ENCODE results near the gene PARP16. TPM values are rescaled to one million over a fixed set of nuclear protein-coding genes. Genes with fewer than 3 reads are reported as not detected.

Gene PARP16, protein sequence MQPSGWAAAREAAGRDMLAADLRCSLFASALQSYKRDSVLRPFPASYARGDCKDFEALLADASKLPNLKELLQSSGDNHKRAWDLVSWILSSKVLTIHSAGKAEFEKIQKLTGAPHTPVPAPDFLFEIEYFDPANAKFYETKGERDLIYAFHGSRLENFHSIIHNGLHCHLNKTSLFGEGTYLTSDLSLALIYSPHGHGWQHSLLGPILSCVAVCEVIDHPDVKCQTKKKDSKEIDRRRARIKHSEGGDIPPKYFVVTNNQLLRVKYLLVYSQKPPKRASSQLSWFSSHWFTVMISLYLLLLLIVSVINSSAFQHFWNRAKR
- 5.5 TPM for polyA plus RNA-seq (2013, experiment 1 of 2; ENCODE audit: insufficient read length)
- 5.7 TPM for polyA plus RNA-seq (2013, experiment 2 of 2; ENCODE audit: insufficient read length)

DNA sequence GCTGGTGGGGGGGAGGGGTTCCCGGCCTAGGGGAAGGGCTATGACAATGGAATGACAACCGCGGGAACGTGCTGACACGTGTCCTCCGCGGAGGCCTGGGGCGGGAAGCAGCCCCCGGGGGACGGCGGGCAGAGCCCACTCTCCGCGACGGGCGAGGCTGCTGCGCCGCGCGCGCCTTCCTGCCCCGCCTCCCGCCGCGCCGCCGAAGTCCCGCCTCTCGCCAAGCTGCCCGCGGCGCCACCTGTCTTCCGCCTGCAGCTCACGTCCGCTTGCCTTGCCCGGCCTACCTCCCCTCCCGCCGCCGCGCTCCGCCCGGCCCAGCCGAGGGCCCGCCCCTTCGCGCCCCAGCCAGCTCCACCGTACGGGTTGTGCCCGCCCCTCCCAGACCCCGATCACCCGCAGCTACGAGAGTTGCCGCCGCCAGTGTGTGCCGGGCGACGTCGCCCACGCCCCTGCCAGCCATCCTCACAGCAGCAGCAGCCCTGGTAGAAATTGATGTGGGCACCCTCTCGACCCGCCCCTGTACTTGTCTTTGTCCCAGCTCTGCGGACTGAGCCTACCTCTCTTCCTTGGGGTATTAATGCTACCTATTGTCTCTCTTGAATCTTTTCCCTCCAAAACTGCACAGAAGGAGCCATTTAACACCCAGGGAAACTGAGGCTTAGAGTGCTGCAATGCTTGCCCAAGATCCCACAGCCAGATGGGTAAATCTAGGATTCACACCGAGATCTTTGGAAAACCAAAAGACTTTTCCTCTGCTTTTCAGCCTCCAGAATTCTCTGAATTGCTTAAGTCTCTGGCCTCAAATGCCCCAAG, at the start of gene PARP16:
TSS of gene PARP16 (minus strand) at position 180 of the 816 bp plus-strand sequence. CDS start 457 bp downstream, outside the sequence.
- DNase-seq, result peak; percentile 85

DNA sequence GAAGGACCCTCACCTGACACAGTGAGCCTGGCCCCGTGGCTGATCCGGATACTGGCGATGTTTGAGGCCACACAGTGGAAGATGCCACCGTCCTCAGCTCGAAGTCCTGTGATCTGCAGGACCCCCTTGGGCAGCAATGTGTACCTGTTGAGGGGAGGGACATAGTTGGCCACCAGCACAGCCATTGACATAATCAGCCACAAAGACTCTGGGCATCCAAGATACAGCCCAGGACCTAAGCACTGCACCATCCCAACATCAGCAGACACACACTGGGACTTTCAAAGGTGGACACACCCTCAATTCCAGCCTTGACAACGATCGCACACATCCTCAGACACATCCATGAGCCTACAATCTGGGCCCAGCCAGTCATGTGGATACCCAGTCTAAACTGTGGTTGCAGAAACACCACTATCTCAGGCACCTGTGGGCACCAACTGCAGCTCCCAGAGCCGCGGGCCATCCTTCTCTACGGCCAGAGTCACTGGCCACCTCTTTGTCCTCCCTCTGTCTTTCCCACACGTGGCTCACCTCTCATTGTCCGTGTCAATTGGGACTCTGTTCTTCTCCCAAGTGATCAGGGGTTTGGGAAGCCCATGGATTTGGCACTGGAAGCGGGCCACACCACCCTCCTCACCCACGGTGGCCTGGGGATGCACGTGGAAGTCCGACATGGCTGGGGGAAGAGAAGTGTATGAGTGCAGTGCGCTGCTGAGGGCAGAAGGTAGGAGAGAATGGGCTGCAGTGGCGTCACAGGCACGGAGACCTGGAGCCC, 48.8 kb upstream of the PARP16 start:
- no peak for DNase-seq

DNA sequence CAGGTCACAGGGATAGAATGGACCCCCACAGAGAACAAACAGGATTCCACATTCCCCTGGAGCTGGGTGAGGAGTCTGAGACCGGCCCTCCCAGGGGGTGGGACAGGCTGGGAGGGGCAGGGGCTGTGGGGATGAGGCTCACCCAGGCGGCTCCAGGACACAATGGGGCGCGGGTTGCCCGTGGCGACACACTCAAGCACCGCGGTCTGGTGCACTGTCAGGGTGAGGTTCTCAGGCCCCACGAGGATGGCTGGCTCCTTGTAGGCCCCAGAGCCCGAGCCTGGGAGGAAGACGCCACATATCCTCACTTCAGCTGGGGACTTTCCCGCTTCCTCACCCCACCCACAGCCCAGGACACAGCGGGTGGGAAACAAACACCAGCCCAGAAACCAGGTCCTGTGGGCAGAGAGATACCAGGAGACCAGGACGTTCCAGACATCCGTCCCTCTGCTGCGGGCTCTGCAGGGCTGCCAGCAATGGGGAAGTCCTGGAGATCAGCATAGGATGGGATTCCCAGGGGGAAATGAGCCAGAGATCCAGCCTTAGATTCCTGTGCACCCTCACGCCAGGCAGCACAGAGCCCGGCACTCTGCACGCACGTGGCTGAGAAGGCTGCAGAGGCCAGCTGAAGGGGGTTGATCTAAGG, 48.0 kb upstream of the PARP16 start:
- peak; percentile 53 for DNase-seq

DNA sequence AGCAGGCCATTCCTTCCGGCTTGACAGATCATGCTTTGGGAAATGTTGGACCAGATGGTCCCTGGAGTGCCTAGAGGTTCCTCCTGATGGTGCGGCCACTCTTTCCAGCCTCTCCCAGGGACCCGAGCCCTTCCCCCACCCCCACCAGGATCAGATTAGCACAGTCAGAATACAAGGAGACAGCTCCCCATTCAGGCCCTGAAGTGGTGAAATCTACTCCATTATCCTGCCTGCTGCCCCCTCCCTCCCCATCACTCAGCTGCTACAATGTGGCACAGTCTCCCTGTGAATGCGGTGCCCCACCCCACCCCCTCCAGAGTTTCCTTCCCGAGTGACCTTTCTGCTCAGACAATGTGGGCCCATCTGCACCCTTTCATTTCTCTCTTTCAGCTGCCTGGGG, 47.2 kb upstream of the PARP16 start:
- no peak for DNase-seq

DNA sequence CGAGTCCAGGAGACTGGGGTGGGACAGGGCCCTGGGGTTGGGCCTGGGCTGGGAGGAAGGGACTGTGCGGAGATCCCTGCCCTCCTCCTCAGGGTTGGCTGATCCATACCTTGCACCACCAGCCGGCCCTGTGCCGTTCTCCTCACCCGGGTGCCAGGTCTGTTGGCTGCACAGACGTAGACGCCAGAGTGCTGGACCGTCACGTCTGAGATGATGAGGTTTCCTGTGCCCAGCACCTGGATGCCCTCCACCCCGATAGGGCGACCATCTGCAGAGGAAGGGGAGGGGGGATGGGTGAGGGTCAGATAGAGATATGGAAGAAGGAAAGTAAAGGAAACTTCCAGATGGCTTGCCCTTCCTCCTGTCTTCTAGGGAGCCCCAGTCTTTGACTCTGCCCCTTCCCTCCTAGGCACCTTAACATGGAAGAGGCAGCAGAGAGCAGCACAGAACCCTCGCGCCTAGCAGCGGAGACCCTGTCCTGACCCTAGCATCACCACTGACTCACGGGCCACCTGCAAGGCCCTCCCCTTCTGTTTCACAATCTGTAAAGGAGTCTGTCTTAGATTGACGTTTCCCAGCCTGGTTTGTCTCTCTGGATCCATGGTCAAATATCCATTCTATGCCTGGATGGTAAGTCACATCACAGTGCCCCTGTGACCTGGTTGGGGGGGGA, 46.6 kb upstream of the PARP16 start:
- no peak for DNase-seq

DNA sequence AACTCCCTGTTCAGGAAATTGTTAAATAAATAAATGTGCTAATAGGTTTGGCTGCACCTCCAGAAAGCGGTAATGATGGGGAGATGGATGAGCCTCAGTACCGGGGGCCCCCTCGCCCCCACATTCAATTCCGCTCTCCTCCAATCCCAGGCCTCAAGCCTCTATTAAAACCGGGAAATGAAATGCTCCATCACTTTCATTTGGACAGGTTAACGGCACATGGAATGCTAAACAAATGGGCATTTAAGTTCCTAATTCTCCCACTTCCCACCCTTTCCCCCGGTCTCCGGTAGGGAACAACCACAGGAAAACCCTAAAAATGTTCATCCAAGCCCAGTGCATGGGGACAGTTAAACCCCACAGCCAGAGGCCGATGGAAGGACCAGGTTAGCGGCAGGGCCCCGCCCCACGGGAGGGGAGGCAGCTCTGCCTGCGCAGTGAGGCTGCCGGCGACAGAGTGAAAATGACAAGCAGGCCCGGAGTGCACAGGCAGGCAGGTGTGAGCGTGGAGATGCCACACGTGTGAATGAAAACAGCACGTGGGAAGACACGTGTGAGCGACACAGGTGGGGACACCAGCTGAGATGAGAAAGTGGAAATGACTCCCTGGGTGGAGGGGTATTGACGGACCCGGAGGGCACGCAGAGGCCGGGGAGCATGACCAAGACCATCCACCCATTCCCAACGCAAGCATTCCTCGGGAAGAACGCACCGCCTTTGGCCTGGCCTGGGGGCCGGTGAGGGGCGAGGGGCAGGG, 45.9 kb upstream of the PARP16 start:
- DNase-seq, result no peak

DNA sequence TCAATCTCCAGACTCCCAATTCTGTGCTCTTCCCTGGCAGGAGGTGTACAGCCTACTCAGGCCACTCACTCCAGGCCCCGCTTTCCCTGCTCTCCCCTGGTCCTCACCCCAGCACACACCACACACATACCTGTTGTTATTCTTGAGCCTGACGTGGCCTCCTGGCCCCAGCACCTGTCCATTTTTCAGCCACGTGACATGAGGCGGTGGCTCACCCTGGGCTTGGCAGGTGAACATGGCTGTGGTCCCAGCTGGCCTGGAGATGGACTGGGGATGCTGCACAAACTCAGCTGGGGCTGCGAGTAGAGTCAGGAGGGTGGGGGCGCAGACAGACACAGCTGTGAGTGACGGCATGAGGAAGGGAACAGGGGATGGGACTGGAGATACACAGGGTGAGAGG, 45.1 kb upstream of the PARP16 start:
- DNase-seq, result no peak

DNA sequence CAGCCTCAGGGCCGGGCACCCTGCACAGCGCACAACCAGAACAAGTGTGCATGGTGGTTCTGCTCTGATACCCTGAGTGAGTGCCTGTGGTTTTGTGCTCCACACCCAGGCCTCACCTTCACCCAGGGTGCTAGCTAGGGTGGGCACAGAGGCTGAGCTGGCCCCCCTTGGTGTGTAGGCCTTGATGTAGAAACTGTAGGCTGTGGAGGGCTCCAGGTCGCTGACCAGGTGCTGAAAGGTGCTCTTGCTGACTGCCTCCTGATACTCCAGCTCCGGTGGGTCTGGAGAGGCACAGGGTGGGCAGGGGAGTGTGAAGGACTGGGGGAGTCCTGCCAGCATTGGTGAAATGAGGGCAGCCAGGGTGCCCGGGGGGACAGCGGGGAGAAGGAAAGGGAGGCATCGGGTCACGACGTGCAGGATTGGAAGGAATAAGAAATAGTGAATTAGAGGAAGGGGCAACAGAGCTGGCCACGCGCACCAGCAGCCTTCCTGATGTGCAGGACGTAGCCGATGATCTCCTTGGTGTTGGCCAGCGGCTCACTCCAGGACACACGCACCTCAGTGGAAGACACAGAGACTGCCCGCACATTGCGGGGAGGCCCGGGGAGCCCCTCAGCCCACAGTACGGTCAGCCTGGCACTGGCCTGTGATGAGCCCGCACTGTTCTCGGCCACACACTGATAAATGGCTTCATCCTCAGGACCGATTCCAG, 44.4 kb upstream of the PARP16 start:
- no peak for DNase-seq

DNA sequence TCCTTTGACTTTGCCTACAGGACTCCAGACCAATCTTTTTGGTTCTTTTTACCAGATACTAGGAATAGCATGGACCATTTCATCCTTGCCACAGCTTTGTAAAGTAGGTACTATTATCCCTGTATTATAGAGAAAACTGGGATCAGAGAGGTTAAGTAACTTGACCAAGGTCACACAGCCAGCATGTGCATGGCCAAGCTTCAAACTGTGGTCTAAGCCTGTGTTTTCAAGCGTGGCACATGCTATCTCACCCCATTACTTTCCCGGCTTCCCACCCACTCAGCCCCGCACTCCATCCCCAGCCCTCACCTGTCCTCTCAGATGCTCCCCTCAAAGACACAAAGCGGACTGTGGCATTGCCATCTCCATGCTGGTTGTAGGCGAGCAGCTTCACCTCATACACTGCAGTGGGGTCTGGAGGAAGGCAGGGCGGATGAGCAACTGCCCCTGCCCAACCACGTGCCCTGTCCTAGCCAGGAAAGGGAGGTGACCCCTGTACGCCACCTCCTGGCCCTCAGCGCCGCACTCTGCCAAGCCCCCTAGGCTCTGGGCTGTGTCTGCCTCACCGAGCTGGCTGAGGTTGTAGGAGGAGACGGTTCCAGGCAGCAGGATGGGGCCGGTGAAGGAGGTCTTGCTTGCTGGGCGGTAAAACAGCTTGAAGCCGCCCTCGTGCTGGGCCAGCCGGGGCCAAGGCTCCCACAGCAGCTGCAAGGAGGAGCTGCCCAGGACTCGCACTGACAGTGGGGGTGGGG, 43.5 kb upstream of the PARP16 start:
- DNase-seq, result no peak

DNA sequence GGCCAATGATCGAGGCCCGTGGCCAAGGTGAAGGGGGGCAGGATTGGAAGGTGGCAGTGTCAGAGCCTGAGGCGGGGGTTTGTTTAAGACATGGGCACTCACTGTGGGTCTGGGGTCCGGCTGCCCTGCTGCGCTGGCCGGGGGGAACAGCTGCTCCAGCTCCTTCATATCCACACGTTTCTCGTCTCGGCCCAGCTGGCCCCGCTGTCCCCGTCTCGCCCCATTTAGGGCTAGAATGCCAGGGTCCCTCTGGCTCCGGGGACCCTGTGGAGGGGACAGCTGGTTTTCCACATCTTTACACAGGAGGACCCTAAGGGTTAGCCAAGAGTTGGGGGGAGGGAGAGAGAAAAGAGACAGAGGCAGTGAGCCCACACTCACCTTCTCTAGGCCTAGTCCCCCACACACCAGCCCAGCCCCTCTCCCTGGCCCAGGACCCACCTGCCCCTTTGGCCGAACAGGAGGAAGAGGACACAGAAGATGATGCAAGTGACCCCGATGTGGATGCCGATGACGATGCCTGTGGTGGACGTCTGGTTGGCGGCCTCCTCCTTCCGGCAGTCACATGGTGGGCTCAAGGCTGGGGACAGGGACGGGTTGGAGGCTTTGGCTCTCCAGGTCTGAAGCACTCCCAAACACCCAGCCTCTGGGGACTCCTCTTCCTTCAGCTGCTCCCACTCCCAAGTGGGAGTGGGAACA, 42.8 kb upstream of the PARP16 start:
- no peak for DNase-seq

DNA sequence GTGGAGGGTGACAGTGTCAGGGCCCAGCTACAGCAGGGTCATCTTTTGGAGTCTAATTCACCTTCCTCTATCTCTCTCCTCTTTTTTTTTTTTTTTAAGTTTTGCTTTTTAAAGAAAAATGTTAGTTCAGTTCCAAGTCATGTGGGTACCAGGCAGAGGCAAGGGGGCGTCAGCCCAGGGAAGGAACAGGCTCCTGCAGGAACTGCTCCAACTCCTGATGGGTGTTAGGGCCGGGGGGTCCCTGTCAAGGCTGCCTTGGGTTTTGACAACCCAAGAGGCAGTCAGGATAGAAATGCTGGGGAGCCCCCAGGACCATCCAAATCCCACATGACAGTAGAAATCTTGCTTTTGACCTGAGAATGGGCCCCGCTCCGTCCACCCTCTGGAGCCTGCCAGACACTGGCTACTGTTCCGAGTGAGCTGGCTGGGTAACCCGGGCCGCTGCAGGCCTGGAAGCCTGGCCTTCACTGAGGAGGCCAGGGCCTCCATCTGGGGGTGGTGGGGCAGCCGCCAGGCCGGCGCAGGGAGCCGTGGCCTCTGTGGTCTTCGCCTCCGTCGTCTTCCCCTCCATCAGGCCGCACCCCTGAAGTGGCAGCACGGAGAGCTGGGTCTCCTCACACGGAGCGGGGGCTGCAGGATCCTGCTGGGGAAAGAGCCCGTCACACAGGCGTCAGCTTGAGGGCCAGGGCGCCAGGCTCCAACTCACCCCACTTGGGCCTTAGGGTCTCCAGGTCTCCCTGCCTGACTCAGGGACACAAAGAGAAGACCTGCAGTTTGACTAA, 42.0 kb upstream of the PARP16 start:
- DNase-seq, result no peak

DNA sequence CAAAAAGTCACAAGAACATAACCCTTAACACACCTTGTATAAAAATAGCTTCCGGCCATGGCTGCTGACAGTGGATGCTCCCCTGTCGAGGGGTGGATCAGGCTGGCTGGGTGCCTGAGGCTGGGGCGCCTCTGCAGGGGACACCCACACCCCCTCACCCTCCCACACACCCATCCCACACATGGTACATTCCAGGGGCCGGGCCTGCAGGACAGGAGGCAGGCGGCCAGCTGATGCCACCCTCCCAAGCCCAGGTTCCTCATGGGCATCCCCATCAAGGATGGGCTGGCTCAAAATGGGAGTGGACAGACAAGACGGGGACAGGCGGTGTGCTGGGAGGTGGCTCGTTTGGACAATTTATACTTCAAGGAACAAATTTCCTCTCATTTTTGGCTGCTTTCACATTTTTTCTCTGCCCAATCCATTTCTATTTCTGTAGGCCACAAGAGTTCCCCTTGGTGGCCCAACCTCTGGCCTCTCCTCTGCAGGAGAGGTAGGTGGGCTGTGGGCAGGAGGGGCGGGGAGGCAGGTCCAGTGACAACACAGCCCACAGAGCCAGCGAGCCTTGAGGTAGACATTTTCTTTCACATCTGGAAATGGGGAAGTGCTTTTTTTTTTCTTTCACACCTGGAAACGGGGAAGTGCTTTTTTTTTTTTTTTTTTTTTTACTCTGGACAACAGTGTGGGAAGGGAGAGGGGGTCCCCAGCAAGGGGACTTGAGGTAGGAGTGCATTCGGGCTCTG, 41.1 kb upstream of the PARP16 start:
- DNase-seq, result no peak

DNA sequence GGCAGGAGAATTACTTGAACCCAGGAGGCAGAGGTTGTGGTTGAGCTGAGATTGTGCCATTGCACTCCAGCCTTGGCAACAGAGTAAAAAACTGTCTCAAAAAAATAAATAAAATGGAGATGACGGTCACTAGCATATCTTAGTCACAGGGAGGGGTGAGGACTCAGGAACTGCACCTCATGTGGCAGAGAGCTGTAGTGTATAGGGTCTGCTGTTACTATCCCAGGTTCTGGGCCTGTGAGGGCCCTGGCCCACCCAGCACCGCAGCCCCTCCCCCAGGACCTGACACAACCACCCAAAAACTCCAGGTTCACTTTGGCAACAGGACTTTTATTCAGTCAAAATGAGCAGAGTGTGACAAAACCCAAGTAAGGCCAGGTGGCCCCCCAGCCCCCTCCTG, 40.1 kb upstream of the PARP16 start:
- no peak for DNase-seq

DNA sequence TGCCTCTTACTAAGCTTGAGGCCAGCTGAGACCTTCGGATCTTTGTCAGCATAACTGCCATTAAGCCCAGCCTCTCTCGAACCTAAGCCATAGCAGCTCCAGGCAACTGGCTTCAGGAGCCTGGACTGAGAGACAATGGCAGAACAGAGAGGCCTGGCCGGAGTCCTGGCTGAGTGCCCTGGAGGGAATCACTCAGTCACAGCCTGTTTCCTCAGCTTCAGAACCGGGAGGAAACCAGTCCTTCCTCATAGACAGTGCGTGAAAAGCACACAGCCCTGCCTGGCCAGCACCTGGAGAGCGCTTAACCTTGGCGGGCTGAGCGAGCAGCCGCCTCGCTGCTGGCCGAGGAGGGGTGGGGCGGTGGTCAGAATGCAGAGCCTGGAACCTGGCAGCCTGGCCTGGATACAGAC, 39.4 kb upstream of the PARP16 start:
- DNase-seq, result no peak

DNA sequence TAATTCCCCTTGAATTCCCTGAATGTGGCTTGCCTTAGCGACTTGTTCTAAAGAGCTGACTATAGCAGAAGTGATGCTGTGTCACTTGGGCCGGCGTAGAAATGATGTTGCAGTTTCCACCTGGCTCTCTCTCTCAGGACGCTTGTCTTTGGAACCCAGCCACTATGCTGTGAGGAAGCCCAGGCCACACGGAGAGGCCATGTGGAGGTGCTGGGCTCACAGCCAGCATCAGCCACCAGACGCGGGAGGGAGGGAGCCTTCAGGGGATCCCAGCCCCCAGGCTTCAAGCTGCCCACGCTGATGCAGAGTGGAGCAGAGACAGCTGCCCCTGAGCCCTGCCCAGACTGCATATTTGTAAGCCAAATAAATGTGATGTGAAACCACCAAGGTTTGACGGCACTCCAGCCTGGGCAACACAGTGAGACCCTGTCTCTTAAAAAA, 36.4 kb upstream of the PARP16 start:
- peak; percentile 42 for DNase-seq

DNA sequence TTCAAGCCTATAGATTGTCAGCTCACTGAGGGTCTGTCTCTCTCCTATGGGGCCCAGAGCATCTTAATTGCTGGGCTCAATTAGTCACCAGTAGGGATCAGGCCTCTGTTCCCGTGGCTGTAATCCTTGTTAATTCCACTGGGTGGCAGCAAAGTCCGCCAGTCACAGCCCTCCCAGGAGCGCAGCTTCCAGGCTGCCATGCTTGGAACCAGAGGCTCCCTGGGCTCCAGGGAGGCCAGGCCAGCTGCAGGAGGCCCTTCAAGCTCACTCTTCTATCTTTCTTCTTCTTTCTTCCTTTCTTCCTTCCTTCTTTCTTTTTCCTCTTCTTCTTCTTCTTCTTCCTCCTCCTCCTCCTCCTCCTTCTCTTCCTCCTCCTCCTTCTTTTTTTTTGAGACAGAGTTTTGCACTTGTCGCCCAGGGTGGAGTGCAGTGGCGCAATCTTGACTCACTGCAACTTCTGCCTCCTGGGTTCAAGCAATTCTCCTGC, 32.2 kb upstream of the PARP16 start:
- peak; percentile 77 for DNase-seq

DNA sequence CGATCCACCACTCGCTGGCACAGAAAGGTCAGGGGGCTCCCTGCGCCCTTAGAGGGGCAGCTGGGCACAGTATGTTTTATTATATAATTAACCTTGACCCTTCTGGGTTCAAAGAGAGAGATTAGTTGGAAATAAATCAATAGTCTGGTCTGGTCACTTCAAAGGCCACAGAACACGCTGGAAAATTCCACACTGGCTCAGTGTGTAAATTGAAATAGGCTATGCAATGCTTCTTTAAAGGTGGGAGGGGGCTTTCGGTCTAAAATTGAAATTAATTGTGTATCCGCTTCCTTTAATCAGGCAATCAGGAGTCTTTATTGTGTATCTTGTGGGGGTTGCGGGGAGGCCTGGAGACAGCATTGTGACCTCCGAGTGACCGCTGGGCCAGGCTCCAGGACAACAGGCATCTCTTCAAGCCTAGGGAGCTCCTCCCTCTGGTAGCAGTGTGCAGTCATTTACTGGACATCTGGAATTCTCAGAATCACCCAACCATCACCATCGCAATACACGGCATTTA, 25.8 kb upstream of the PARP16 start:
- no peak for DNase-seq
